ENCODE results near the gene DPP6.

DPP6 gene

GRCh38 chr7:154853063-154853726 is 801.0 kb downstream of the DPP6 start:
- no peak overlapping the region for H3K4me3 ChIP-seq (ENCODE audit: low read depth, low read length)
- POLR2A ChIA-PET: no interaction called here
- CTCF ChIA-PET: no interaction called here
- TF ChIP-seq, protein P1, sequence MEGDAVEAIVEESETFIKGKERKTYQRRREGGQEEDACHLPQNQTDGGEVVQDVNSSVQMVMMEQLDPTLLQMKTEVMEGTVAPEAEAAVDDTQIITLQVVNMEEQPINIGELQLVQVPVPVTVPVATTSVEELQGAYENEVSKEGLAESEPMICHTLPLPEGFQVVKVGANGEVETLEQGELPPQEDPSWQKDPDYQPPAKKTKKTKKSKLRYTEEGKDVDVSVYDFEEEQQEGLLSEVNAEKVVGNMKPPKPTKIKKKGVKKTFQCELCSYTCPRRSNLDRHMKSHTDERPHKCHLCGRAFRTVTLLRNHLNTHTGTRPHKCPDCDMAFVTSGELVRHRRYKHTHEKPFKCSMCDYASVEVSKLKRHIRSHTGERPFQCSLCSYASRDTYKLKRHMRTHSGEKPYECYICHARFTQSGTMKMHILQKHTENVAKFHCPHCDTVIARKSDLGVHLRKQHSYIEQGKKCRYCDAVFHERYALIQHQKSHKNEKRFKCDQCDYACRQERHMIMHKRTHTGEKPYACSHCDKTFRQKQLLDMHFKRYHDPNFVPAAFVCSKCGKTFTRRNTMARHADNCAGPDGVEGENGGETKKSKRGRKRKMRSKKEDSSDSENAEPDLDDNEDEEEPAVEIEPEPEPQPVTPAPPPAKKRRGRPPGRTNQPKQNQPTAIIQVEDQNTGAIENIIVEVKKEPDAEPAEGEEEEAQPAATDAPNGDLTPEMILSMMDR (IDR thresholded peaks at IDR 0.05; ENCODE audit: insufficient read depth, low read length, missing control alignments): no peak
- no peak for DNase-seq (ENCODE audit: low read depth, low spot score)

- POLR2A ChIA-PET: no interaction called here
- TF ChIP-seq, protein P1 (IDR thresholded peaks at IDR 0.05; ENCODE audit: insufficient read depth, low read length, missing control alignments): no peak
- no peak overlapping the region for H3K4me3 ChIP-seq (ENCODE audit: low read depth, low read length)
- DNase-seq (ENCODE audit: low read depth, low spot score): no peak
- CTCF ChIA-PET: no interaction called here
These were observed 801.5 kb downstream of the DPP6 start for GRCh38 chr7:154853727-154854095.

GRCh38 chr7:154854836-154855235 is 802.6 kb downstream of the DPP6 start:
- TF ChIP-seq, protein P1 (IDR thresholded peaks at IDR 0.05; ENCODE audit: insufficient read depth, low read length, missing control alignments): no peak
- ChIA-PET POLR2A (no interaction called here), CTCF (no interaction called here)
- H3K4me3 ChIP-seq (ENCODE audit: low read depth, low read length): no peak overlapping the region
- no peak for DNase-seq (ENCODE audit: low read depth, low spot score)

DNA sequence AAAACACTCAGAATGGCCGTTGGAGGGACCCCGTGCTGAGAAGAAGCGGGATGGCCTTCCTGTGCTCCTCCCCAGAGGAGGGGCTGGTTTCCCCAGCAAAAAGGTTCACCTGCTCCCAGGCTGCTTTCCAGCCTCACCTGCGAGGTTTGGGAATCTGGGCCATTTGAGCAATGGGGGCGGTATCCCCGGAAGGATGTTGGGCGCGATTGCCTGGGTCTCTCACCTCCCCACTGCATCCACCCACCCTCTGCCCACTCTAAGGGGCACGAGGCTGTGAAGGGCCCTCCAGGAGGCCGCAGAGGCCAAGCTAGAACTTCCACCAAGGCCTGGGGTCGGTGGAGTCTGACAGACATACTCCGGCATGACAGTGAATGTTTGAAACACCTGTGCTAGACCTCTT is 803.2 kb downstream of the DPP6 start:
- CTCF ChIA-PET: no interaction called here
- no peak overlapping the region for H3K4me3 ChIP-seq (ENCODE audit: low read depth, low read length)
- TF ChIP-seq, protein P1 (IDR thresholded peaks at IDR 0.05; ENCODE audit: insufficient read depth, low read length, missing control alignments): no peak
- POLR2A ChIA-PET: no interaction called here
- no peak for DNase-seq (ENCODE audit: low read depth, low spot score)

GRCh38 chr7:154856733-154857132 is 804.5 kb downstream of the DPP6 start:
- ChIA-PET CTCF (no interaction called here), POLR2A (no interaction called here)
- TF ChIP-seq, protein P1 (IDR thresholded peaks at IDR 0.05; ENCODE audit: insufficient read depth, low read length, missing control alignments): no peak

GRCh38 chr7:154857240-154857639 is 805.0 kb downstream of the DPP6 start:
- CTCF ChIA-PET: no interaction called here

More at GRCh38 chr7:154856733-154857132, 804.5 kb downstream of the DPP6 start:
- H3K4me3 ChIP-seq (ENCODE audit: low read depth, low read length): no peak overlapping the region
- DNase-seq (ENCODE audit: low read depth, low spot score): no peak

More at GRCh38 chr7:154857240-154857639, 805.0 kb downstream of the DPP6 start:
- TF ChIP-seq, protein P1 (IDR thresholded peaks at IDR 0.05; ENCODE audit: insufficient read depth, low read length, missing control alignments): no peak
- no peak overlapping the region for H3K4me3 ChIP-seq (ENCODE audit: low read depth, low read length)
- DNase-seq (ENCODE audit: low read depth, low spot score): no peak
- POLR2A ChIA-PET: no interaction called here
